ENCODE results near the gene ANKRD1.
A peak's percentile ranks its signal among the peaks of the same experiment; 100 is the strongest.
"Not testable (repeated sequence)": the region's sequence is repeated elsewhere in the genome, so short reads cannot be mapped to it uniquely, and the experiment has no call there.

ANKRD1 gene

DNA sequence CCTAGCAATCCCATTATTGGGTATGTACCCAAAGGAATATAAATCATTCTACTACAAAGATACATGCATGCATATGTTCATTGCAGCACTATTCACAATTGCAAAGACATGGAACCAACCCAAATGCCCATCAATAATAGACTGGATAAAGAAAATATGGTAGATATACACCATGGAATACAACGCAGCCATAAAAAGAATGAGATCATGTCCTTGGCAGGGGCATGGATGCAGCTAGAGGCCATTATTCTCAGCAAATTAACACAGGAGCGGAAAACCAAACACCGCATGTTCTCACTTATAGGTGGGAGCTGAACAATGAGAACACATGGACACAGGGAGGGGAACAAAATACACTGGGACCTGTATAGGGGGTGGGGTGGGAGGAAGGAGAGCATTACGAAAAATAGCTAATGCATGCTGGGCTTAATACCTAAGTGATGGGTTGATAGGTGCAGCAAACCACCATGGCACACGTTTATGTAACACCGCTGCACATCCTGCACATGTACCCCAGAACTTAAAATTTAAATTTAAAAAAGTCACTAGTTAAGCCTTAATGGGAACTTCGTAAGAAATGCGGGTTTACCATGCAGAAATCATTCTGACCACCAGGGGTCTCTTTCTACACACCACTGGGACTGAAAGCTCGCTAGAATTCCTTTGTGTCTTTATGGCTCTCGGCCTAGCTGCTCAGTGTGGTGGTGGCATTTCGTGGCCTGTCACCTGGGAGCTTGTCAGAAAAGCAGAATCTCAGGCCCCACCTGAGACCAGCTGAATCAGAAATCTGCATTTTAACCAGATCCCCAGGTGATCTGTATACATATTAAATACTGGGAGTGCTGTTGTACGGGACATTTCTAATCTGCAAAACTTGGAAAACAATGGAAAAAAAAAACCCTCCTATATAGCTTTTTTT, 9.5 kb downstream of the ANKRD1 start:
- peak; percentile 42 for DNase-seq

DNA sequence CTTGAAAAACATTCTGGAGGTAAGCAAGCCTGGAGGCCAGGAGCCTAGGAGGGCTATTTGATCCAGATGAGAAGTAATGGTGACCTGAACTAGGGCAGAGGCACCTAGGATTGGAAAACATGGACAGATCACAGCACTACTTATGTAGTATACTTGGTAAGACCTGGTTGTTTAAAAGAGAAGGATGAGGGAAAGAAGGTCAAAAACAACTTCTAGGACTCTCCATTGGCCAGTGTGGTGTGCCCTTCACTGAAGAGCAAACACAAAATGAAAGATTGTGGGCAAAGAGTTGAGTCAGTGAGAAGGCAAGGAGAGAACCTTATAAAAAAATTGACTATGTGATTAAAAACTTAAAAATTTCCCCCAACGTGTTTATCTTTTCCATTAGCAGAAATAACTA, 14.3 kb downstream of the ANKRD1 start:
- DNase-seq: no peak

DNA sequence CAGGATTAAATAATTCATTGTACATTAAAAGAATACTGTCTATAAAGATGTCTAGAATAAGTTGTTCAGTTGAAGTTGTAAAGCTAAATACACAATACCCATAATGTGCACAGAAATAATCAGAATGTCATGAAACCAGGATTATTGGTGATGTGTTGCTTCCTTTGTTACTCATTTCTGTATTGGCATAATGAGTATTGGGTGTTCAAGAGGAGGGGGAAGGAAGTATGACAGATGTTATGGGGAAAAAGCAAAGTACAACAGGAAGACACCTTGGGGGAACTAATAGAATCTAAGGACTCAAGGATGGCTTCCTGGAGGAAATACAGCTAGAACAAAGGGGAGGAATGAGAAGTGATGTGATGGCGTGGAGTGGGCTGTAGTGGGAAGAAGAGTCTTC, 15.0 kb downstream of the ANKRD1 start:
- no peak for DNase-seq

DNA sequence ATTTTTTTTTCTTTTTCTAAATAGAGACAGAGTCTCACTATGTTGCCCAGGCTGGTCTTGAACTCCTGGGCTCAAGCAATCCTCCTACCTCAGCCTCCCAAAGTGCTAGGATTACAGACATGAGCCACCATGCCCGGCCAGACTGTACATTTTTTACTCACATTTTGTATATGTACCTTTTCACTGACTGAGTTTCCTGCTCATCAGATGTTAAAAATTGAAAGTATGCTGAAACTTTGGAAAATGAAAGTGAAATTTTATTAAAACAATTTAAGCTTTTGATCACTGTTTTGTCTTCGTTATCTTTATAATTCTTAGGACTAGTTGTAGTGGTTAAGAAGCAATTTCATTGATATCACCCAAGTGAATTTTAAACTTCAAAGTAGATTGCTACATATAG, 24.0 kb downstream of the ANKRD1 start:
- not testable (repeated sequence) for DNase-seq

DNA sequence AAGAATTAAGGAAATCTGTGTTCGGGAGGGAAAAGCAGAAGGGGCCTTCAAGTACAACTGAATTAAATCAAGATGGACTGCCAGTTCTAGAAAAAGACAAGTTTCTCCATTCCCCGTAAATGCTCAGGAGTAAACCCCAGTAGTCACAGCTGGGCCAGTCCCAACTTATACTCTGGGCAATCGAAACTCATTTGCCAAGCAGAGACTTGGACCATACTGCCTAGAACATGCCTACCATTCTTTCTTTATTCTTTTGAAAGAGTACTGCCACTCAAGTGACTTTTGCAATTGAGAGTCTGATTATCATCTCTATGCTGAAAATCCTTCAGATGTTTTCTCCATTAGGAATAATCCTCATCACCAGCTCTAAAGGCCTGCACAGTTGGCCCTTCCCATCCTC, 27.7 kb downstream of the ANKRD1 start:
- DNase-seq: no peak

DNA sequence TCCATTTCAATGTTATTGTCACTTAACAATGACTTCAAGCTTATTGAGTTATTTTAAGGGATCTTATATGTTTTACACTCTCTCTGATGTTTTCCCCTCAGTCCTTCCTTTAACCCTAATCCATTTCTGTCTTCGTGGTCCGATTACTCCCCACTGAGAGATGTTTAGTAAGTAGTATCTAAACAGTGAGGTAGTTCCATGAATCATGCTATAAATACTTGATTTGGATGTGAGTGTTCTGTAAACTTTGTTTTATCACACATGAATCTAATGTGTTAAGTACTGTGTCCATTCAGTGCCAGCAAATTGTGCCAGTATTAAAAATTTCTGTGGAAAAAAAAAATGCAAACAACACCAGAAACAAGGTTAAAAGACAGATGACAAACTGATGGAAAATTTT, 30.5 kb downstream of the ANKRD1 start:
- DNase-seq: no peak

DNA sequence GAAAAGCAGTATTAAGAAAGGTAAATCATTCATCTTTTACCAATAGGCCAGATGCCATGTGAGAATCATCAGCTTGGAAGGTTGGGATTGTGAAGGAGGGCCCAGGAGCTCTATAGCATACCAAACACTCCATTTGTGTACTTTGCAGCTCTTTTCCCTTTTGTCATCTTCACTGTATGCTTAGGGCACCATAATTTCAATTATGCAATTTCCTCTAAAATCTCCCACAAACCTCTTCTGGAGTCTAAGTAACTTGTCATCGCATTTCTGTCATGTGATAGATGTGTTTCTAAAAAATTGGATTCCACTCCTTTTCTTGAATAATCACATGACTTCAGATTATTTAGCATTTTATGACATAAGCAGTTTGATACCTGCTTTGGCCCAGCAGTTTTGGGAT, 31.3 kb downstream of the ANKRD1 start:
- DNase-seq: no peak

DNA sequence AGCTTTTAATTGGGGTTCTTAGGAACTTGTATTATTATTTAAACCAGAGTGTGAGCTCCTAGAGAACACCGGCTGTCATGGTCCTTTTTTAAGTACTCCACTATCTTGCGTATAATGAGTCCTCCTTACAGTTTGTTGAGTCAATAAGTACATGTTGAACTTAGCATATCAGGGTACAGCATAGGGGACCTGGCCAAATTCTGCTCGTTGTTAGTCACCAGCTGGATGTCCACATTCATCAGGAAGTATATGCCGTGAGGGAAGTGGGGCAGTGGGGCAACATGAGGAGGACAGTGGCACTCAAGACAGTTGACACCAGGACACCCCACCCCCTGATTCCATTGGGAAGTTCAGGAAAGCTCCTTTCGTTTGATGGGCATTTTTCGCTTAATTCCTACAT, 32.5 kb downstream of the ANKRD1 start:
- DNase-seq: no peak

DNA sequence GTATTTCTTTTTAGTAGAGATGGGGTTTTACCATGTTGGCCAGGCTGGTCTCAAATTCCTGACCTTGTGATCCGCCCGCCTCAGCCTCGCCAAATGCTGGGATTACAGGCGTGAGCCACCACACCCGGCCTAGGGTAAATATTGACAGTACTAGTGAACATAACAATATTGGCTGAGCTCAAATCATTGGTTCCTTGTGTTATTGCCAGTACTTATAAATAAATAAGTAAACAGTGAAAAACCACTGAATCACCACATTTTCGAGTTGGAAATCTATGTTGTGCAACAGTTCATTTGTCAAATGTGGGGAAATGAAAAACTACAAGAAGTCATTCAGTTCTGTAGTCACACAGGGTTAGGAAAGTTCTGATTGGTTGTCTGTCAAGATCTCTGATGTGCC, 33.3 kb downstream of the ANKRD1 start:
- DNase-seq: no peak

DNA sequence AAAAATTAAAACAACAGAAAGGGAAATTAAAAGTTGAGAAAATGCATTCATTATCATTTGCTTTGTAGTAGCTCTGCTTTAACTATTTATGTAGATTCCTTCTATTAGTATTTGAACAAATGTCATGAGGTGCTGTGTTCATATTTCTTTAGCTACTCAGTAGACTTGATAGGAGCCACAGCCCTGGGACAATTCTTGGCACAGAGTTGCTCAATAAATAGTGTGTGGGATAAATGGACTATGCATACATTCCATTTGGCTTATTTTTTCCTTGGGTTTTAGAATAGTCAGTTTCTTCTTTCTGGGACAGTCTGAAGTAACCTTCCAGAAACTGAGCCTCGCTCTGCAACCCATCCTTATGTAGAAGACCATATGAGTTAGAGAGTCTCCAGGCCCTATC, 35.7 kb downstream of the ANKRD1 start:
- DNase-seq: no peak

DNA sequence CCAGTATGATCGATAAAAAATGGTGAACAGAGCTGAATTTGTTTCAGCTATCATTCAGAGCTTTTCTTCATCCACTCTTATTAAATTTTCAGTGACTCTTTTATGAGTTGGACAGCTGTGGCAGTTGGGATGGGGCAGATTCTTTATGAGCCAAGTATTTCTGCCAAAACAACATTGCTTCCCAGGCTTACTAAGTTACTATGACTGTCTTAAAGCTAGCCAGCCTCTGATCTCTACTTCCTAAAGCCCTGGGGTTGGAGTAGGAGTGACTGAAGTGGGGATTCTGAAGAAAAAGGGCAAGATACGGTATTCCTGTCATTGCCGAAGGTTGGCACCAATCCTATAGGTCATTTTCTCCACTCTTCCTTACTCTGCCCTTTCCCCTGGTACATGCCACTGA, 36.5 kb downstream of the ANKRD1 start:
- DNase-seq: no peak

DNA sequence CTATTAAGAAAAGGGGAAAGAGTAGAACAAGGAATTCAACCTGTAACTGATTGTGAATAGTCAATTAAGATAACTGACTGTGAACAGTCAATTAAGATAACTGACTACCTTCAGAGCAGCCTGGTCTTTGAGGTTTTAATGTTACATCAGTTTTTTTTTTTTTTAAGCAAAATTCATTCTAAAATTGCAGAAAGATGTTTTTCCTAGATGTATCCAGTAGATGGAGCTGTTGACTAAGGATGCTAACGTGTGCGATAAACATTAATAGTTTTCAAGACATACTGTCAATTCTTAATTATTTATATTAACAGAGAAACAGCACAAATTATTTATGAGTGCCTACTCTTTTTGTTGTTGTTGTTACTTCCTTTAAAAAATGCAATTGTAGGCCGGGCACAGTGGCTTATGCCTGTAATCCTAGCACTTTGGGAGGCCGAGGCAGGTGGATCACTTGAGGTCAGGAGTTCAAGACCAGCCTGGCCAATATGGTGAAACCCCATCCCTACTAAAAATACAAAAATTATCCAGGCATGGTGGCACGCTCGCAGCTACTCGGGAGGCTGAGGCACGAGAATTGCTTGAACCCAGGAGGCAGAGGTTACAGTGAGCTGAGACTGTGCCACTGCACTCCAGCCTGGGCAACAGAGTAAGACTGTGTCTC, 40.7 kb downstream of the ANKRD1 start:
- not testable (repeated sequence) for DNase-seq

DNA sequence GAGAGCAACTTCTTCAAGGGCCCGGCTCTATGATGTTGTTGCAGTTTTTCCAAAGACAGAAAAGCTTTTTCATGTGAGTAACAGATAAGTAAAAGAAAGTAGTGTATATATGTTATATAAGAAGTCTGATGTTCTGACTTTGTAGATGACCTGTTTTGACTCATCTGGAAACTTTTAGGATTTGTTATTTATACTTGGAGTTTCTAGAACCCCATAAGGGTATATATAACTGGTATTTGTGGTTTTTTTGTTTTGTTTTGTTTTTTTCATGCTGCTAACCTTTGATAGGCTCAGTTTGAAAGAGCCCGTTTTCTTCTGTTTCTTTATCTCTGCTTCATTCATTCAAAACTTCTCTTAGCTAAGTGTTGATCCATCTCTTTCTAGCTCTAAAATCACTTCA, 41.8 kb downstream of the ANKRD1 start:
- no peak for DNase-seq

DNA sequence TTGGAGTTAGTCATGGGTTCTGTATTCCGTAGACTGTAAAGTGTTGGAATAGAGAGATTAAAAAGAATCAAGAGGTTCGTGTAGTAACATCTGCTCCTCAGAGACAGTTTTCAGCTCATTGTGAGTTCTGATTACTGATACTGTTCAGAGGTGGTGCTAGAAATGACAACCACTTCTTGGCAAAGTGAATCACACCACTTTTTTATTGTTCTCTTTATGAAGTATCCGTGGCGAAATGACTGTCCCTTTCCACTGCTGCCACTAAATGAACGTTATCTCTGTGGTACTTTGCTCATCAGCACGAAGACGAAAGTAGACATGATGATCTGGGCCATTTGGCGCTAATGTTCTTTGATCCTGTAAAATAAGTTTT, 48.3 kb downstream of the ANKRD1 start:
- DNase-seq: no peak

DNA sequence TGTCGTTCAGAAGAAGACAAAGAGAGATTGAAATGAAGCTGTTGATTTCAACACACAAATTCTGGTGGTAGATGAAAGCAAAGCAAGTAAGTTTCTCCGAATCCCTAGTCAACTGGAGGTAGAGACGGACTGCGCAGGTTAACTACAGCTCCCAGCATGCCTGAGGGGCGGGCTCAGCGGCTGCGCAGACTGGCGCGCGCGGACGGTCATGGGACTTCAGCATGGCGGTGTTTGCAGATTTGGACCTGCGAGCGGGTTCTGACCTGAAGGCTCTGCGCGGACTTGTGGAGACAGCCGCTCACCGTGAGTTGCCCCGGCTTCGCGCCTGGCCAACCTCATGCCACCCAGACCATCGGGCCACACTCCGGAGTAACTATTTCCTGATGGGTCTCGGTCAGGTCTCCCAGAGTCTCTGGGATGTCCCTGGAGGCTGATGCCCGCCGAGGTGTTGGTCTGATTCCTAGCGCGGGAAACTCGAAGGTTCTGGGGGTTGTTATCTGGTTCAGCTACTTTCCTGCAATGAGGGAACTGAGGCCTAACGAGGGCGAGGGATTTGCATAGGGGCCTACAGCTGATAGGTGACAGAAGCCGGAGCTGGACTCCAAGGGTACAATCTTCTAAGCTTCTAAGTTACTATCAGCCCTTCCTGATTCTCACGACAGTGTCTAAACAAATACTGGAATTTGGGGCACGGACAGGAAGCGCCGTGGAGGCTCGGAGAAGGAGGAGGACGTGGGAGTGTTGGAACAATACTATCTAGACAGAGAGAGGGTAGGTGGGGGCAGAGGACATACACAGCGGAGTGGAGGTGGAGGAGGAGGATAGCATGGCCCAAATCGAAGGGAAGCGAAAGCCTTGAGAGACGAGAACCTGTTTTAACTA, 48.9 kb downstream of the ANKRD1 start, which contains the start of gene RPP30:
Gene RPP30 (plus strand): TSS at position 209 of the 882 bp plus-strand sequence. CDS start 13 bp downstream, at position 222.
- peak; percentile 69 for DNase-seq

DNA sequence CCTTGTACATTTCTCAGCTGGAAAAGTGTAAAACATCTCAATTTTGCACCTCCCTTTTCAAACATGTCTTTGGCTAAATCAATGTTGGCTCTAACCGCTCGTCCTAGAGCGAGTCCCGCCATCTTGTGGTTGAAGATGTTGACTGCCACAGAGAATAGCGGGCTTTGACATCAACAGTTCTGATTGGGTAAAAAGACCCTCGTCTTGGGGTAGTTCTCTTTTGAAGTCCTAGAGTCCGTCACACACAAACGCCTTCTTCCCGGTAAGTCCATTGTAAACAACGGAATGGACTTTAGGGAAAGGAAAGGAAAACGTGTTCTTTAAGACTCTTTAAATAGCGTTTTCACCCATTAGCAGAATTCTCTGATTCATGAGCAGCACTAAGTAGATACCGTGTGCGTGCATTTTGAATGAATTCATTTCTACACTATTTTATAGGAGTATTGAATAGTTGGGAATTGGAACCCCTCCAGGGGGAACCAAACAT, 49.6 kb downstream of the ANKRD1 start:
- peak; percentile 32 for DNase-seq

DNA sequence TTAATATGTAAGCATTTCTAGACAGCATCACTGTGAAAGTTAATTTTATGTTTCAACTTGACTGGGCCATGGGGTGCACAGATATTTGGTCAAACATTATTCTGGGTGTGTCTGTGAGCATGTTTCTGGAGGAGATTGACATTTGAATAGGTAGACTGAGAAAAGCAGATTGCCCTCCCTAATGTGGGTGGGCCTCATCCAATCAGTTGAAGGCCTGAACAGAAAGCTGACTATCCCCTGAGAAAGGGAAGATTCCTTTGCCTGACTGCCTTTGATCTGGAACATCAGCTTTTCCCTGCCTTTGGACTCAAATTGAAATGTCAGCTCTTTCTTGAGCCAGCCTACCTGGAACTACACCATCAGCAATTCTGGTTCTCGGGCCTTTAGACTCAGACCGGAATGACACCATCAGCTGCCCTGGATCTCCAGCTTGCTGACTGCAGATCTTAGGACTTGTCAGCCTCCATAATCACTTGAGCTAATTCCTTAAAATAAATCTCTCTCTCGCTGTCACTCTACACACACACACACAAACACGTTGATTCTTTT, 54.8 kb downstream of the ANKRD1 start:
- DNase-seq: no peak

DNA sequence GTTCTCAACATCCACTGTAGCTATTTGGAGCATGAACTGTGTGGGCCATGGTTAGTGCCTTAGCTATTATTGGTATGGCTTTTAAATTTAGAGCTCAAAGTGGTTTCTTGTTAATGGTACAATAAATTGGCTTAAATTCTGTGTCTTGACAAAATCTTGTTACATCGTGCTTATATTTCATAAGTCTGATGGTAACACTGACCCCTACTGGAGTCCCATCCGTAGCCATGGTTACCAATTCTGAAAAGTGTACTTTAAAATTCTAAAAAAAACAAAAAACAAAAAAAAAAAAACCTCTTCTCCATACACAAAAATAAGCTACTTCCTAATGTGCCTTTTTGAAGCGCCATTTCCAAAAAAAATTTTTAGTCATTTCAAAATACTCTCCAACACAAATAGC, 55.5 kb downstream of the ANKRD1 start:
- no peak for DNase-seq

DNA sequence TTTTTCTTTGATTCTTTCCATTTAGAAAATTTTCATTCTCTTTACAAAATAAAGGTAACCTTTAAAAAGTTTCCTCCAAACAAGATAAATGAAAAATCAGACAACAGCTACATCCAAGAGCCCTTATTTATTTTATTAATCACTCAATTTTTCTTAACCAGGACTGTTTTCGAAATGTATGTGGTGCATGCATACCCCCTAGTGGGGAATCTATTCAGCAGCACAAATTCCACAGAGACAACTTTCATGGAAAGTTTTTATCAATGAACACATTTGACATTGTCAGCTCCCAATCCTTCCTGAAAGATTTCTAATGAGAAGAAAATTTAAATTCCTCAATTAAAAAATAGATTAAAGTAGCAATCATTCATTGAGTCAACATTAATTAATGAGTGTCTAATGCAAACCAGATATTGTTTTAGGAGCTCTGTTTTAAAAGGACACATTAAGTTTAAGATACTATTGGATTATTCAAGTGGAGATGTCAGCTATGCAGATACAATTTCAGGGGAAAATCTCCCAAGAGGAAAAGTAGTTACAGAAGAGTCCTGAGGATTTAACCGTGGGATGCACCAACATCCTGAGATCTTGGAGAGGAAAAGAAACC, 57.9 kb downstream of the ANKRD1 start:
- no peak for DNase-seq

Data from NCI-H510A (cell line).